Mesenteric fat pad (tissue), 1 donor: ENCODE data around the gene C9orf50. TPM values are rescaled to one million over a fixed set of nuclear protein-coding genes. Genes with fewer than 3 reads are reported as not detected.
"Not testable (repeated sequence)": the region's sequence is repeated elsewhere in the genome, so short reads cannot be mapped to it uniquely, and the experiment has no call there.

ENCODE experiments used
- DNase-seq: peaks from one replicate; pipeline ENCODE4 v3.0.0-alpha.2; 2020; ENCODE audit warnings: low spot score
- long read RNA-seq: library from polyadenylated mRNA; unstranded; transcript quantifications from one replicate; pipeline ENCODE4 v2.0.0, GENCODE V29; 2020
- total RNA-seq: library from RNA; stranded (reverse); fragmentation: NEBNext Ultra II Directional; extraction: Animal tissue kit (Norgen Biotek cat#: 25700); gene quantifications from one replicate; pipeline ENCODE4 v1.2.1, GENCODE V29; 2021
- donor health status: DM: yes; HTN: yes; CAD: no.

C9orf50 gene, protein sequence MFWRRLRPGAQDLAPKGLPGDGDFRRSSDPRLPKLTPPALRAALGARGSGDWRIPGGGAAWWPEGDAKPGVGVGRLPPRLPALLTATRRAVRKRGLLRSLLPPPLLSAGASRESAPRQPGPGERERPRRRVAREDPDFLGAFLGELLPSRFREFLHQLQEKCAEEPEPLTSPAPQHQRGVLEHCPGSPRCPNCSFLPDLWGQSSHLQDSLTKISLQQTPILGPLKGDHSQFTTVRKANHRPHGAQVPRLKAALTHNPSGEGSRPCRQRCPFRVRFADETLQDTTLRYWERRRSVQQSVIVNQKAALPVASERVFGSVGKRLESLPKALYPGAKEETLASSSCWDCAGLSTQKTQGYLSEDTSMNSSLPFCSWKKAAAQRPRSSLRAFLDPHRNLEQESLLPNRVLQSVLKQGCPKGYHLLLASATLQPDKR
- total RNA-seq: not detected
- long read RNA-seq: 0 reads

DNA sequence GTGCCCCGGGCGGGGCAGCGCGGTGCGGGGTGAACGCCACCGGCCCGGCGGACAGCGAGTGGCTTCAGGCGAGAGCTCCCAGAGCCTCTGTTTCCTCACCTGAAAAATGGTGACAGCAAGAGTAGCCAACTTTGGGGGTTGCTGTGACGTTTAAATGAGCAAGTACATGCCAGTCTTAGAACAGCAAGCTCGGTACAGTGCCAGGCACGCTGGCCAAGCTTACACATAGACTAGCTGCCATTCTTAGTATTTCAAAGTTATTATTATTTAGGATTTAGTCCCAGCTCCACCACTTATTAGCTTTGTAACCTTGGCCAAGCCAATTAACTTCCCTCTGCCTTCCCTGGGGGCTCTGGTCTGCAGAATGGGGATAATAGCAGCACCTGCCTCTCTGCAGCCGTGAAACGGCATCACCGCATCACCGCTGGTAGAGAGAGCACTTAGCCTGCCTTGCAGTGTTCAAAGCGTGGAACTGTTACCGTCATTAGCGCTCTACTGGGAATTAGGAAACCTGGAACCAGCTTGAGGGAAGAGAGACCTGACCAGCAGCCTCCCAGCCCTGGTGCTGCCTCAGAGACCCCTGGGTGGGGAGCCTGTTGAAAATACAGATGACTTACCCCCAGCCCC is at the start of gene C9orf50:
C9orf50 (minus strand) TSS at position 433 of the 627 bp plus-strand sequence. CDS start 527 bp downstream, outside the sequence.
- no peak for DNase-seq

DNA sequence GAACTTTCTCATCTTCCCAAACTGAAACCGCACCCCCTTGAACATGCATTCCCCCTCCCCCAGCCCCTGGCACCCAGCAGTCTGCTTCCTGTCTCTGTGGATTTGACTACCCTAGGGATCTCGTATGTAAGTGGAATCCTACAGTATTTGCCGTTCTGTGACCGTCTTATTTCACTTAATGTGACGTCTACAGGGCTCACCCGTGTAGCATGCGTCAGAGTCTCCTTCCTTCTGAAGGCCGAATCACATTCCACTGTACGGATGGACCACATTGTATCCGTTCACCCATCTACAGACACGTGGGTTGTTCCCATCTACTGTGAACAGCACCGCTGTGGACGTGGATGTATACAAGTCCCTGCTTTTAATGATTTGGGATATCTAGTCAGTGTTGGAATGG is 49.0 kb upstream of the C9orf50 start:
- DNase-seq: no peak

DNA sequence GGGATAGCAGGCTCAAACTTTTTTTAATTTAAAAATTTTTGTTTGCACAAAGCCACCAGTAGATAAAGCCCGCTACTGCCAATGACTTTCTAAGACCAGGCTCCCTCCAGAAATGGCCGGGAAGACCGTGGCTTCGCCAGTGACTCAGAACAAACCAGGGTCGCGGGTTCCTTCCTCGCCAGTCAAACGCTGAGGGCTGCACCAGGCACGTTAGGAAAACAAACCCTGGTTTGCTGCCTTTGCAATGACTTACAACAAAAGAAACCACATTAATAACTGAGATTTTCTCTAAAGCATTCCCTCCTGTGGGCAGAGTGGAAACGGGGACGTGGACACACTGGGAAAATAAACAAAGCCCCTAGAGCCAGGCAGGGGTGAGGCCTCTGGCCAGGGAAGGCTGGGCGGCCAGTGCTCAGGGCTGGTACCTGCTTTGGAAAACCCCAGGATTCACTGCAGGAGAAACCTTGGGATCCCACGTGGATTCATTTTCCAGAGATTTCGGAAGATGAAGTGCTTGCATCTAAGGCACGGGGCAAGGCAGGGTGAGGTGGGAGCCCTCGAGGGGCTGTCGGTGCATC is 48.3 kb upstream of the C9orf50 start:
- no peak for DNase-seq

DNA sequence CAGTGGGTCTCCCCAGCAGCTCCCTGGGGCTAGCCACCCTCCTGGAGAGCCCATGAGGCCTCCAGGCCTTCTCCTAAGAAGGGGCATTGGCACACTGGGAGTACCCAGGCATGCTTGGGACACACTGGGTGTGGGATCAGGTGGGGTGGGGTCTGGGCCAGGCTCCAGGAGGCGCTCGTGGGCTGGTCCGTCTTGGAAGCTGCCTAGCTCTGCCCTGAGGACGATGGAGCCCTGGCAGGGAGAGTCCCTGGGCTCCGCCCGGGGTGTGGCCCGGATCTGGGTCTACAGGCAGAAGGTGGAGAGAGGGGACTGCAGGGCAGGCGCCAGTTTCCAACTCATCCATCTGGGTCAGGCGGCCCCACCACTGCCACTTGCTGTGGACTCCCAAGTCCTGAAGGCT is 46.9 kb upstream of the C9orf50 start:
- no peak for DNase-seq

DNA sequence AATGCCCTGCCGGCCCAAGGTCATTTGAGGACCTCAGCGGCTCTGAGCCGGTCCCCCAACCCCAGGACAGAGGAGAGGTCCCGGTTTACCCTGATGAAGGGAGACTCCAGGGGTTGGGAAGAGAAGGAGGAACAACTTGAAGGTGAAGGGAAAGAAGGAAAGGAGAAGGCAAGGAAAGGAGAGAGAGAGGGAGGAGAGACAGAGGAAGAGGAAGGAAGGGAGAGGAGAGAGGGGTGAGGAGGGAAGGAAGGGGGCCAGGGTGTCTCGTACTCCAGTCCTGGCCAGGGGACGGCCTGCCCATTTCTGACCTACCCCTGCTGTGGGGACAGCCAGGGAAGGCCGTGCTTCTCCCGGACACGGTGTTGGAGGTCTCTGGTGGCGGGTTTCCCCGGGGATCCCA is 46.5 kb upstream of the C9orf50 start:
- DNase-seq: no peak

DNA sequence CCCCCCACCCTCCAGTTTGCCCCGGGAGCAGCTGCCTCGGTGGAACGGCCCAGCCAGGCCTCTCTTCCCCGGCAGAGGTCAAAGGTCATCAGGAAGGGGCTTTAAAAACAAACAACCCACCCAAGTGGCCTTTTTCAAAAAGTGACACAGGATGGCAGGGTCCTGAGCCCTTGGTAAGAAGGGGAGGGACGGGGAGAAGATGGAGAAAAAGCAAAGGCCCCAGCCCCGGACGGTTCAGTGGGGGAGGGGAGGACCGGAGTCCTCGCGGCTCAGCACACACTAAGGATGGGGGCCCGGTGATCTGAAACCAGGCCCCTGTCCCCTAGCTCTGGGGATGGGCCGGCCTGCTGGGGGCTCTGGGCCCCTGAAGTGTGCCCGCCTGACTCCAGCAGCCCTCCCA is 45.7 kb upstream of the C9orf50 start:
- no peak for DNase-seq

DNA sequence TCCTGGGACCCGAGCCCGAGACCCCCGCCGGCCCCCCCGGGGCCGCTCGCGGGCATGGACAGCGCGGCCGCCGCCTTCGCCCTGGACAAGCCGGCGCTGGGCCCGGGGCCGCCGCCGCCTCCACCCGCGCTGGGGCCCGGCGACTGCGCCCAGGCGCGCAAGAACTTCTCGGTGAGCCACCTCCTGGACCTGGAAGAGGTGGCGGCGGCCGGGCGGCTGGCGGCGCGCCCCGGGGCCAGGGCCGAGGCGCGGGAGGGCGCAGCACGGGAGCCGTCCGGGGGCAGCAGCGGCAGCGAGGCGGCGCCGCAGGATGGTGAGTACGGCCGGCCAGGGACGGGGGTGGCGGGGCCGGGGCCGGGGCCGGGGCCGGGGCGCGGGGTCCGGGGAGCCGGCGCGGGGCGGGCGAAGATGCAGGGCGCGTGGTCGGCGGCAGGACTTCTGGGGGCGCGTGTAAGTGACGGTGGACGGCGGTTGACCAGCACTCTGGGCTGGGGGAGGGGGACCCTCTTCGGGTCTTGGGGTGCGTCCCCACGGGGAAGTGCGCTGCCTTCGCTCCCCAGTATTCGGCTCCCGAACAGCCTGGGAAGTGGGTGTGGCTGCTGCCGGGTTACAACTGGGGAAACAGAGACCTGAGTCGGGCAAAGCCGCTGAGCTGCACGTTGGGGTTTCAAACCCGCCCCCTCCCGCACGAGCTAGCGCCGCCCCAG is 45.1 kb upstream of the C9orf50 start:
- no peak for DNase-seq

DNA sequence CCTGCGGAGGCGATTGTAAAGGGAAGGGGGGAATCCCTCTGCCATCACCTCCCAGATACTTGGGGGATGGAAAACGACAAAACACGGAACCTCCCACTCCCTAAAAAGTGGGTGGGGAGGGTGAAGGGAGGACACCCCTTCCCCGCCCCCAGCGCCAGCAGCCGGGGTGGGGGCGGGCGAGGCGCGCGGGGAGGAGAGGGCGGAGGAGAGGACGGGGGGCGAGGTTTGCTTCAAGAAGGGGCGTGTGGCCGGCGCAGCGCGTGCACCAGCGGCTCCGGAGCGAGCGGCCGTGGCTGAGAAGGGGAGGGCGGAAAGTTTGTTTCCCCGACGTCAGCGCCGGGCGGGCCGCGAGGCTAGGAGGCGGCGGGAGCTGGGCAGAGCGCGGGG is 44.5 kb upstream of the C9orf50 start, which contains the start of gene PRRX2:
PRRX2 (plus strand) TSS at position 259 of the 387 bp plus-strand sequence. CDS start 221 bp downstream, outside the sequence.
- DNase-seq: no peak

DNA sequence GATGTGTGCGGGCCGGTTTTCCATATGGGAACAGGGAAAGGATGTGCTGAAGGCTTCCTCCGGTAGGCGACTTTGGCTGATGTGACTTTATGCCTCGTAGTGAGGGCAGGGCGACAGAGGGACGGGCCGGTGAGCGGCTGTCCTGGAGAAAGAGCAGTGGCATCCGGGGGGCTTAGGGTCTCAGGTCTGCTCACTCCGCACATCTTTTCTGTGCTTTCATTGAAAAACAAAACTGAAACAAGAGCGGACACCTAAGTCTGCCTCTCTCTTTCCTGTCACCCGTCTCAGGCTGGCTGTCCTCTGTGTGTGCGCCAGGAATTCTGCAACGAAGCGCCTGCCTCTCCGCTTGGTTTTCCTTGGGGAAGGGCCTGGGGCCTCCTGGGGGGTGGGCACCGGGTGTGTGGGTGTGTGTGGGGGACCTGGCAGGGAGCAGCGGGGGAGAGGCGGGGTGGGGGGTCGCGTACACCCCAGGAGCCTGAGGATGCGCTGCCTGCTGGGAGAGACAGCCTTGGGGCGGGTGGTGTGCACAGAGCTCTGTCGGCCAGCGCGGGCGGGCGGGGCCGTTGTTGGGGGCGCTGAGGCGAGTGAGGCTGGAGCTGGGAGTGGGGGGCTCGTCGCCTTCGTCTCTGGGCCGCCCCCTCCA is 44.0 kb upstream of the C9orf50 start:
- no peak for DNase-seq

DNA sequence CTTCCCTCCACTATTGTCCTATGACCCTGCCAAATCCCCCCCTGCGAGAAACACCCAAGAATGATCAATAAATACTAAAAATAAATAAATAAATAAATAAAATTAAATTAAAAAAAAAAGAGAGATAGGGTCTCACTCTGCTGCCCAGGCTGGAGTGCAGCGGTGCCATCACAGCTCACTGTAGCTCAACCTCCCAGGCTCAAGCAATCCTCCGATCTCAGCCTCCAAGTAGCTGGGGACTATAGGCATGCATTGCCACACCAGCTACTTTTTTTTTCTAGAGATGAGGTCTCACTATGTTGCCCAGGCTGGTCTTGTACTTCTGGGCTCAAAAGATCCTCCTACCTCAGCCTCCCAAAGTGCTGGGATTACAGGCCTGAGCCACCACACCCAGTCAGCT is 41.3 kb upstream of the C9orf50 start:
- not testable (repeated sequence) for DNase-seq

DNA sequence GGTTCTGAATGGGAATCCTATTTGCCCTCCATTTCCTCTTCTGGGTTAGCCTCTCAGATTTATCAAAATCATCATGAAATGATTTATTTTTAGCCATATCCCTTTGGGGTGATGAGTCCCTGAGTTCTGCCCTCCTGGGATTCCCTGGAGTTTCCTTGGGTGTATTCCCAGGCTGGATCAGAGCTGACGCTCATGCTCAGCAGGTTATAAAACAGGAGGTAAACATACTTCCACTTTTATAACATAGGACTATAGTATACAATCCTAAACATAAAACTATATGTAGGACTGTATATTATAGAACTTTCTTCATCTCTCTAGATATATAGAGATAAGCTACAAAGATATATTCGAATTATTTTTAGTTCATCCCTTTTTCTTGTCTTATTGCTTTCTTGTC is 40.1 kb upstream of the C9orf50 start:
- no peak for DNase-seq

DNA sequence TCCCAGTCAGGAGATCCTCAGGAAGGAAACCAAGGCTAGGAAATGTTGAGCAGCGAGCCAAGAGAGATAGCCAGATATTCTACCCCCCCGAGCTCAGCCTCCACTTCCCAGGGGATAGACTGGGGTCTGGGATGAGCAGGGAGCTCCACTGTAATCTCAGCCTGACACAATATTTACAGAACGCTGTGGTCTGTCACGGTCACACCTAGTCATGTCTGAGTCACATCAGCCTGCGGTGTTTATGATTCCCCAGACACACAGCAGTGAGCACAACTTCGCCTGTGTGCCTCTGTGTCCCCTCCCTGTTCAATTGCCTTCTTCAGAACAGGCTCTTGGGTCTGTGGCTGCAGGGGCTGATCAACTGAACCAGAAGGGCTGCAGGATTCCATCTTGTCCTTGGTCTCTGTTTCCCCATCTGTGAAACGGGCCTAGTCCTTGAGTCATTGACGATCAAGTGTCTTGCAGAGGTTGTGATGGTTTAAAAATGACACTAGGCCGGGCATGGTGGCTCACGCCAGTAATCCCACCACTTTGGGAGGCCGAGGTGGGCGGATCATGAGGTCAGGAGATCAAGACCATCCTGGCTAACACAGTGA is 36.0 kb upstream of the C9orf50 start:
- no peak for DNase-seq

DNA sequence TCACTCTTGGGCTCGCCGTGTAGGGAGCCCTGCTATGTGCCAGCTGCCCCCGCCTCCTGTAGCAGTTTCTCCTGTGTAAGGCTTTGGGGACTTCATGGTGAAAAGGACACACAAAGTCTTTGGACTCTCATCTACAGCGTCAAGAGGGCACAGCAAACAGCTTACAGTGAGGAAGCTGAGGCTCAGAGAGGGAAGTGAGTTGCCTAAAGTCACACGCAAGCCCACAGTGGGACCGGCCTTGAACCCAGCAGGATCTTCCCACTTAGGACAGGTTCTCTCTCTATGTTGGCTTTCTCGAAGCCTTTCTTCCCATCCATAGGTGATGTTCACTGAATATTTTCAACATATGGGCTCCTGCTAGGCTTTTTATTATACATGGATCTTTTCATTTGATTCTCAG is 34.8 kb upstream of the C9orf50 start:
- no peak for DNase-seq

DNA sequence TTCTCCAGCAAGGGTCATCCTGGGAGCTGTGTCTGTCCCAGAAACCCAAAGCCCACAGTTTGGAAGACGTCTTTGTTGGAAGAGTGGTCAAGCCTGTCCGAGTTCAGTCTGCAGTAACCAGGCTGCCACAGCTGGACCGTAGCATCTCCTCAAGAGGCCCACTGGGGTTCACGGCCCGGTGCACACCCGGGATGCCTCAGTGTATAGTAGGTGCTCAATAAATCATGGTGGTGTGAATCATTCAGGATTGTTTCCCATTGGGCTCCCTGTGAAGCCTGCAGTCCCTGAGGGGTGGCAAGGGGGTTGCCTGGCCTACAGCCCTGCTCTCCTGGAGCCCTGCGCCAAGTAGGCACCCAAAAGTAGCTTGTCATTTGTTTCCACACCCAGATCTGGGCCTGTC is 34.3 kb upstream of the C9orf50 start:
- DNase-seq: no peak

DNA sequence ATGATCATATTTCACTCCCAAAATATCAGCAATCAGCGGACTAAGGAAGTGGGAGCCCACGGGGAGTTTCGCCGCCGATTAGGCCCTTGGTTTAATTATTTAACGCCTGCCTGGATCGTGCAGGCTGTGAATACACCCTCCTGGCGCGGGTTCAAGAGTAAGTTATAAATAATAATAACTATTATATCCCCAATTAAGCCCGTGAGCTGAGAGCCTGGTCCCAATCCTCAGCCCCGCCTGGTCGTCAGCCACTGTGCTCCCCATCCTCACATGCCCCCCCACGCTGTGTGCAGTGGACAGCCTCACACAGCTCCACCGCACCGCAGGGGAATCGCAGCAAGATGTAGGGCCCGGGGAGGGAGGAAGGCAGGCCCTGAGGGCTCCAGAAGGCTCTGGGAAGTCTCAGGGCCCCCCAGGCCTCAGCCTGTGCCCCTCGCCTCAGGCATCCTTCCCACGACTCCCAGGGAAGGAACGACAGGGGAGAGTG is 33.7 kb upstream of the C9orf50 start:
- DNase-seq: no peak

DNA sequence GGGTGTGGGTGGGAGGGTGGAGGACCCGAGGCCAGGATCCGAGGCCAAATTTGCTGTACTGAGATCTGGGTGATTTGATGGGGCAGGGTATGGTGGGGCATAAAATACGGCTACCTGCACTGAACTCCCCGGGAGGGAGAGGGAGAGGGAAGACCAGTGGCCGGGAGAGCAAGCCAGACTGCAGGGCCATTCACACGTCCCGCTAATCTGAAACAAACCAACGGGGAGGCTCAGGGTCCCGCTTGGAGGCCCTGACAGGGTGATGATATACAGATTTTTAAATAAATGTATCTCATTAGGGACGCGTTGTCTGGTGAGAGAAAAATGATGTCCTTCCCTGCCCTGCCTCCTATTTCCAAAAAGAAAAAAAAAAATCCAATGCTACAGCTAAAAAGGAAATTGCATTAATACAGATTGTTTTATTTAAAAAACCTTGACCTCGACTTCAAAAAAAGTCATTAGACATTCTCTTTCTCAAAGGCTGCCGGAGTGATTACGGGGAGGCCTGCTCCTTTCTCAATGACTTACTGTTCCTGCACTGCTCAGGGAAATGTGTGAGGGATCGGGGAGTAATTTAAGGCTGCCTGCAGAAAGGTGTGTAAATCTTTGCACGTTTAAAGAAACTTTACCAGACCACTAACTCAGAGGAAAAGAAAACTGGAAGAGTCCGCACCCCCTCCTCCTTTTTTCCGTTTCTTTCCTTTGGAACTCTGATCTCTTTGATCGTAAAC is 33.1 kb upstream of the C9orf50 start:
- no peak for DNase-seq

DNA sequence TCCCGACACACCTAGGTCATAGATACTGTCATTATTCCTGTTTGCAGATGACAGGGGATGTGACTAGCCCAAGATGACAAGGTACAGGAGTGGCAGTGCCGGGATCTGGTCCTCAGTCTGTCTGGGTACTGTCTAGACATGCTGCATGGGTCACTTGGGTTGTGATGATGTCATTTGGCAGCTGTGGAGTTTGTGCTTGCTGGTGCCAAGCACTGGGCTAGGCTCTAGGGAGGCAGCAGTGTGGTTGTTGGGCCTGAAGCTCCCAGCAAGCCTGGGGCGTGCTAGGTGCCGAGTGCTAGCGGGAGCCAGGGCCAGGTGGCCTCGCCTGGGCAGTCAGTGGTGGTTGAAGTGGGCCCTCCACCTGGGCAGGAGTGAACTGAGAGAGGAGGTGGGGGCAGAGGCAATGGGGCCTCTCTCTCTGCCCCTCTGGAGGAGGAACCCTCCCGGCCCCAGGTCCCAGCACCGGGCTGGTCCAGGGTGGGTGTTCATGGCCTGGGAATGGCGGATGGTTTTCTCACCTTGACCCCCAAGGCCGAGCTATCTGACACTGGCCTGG is 29.9 kb upstream of the C9orf50 start:
- DNase-seq: no peak

DNA sequence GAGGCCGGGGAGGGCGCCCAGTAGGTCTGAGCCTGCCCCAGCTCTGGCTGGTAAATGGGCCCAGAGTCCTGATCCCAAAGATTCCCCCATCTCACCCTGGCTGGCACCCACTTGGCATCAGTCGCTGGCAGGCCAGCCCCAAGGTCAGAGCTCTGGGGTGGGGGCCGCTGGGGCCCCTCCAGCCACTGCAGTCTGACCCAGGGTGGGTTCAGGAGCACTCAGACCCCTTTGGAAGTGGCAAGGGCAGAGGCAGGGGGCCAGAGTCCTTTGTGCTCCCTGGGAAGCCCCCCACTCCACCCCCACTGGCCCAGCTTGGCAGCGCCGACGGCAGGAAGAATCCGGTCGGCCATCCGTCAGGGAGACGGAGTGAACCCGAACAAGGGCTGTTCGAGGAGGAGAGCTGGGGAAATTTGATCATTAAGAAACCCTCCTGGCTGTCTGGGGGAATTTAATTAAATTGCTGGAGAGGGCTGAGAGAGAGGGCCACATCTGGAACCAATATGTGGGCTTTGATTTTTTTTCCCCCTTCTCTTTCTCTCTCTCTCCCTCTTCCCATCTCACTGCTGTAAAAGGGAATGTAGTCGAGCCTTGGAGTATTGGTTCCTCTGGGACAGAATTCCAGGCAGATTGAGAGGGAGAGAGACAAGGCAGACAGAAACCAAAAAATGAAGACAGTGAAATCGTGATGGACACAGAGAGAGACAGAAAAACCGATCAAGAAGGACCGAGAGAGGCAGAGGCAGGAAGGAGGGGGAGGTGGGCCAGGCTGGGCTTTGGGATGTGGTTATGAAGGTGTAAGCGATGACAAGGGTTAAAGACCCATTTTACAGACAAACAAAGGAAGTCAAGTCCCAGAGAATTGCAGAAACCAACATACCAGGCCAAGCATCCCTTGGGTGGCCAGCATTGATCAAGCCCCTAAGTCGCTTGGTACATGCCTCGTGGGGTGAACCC is 29.1 kb upstream of the C9orf50 start:
- DNase-seq: no peak

DNA sequence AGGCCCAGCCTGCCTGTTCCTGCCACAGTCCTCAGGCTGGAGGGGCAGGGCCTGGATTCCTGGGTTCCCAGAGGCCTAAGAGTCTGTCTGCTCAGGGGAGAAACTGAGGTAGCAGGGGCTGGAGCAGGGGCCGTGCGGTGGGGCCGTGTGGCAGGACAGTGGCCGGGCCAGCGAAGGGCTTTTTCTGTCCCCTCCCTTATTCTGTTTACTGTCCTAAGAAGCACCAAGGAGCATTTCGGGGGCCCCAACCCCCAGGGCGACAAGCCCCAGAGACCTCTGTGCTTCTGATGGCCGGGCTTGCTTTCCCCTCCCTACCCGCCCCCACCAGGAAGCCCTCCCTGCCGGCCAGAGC is 27.8 kb upstream of the C9orf50 start:
- DNase-seq: no peak
